Retinal pigment epithelial cell (primary cell): ENCODE data around the gene BDKRB1.

Experiments used
- DNase-seq: peaks from one replicate; pipeline ENCODE4 v3.0.0-alpha.2; 2010; ENCODE audit warnings: low read depth
- H3K4me3 ChIP-seq: 2 replicates; pipeline ENCODE4 v1.5.1; 2011; ENCODE audit warnings: mild to moderate bottlenecking, low read length, control low read depth, moderate library complexity
- TF ChIP-seq, protein P1 (sequence below): conservative IDR thresholded peaks from 2 replicates; pipeline ENCODE4 v1.5.1; 2011; ENCODE audit warnings: low read depth, low read length, control low read depth, inconsistent platforms

Gene BDKRB1

GRCh38 chr14:96303981-96304380 lies 48.0 kb downstream of the BDKRB1 start:
- DNase-seq, result no peak
- H3K4me3 ChIP-seq, result no peak overlapping the region
- TF ChIP-seq, protein P1, sequence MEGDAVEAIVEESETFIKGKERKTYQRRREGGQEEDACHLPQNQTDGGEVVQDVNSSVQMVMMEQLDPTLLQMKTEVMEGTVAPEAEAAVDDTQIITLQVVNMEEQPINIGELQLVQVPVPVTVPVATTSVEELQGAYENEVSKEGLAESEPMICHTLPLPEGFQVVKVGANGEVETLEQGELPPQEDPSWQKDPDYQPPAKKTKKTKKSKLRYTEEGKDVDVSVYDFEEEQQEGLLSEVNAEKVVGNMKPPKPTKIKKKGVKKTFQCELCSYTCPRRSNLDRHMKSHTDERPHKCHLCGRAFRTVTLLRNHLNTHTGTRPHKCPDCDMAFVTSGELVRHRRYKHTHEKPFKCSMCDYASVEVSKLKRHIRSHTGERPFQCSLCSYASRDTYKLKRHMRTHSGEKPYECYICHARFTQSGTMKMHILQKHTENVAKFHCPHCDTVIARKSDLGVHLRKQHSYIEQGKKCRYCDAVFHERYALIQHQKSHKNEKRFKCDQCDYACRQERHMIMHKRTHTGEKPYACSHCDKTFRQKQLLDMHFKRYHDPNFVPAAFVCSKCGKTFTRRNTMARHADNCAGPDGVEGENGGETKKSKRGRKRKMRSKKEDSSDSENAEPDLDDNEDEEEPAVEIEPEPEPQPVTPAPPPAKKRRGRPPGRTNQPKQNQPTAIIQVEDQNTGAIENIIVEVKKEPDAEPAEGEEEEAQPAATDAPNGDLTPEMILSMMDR, result no peak

GRCh38 chr14:96304956-96305355 lies 48.9 kb downstream of the BDKRB1 start:
- DNase-seq, result no peak
- H3K4me3 ChIP-seq, result no peak overlapping the region
- TF ChIP-seq, protein P1, result peak; percentile 25

- no peak for DNase-seq
- TF ChIP-seq, protein P1, result no peak
- no peak overlapping the region for H3K4me3 ChIP-seq
These were observed 51.4 kb downstream of the BDKRB1 start for GRCh38 chr14:96307434-96307833.

DNA sequence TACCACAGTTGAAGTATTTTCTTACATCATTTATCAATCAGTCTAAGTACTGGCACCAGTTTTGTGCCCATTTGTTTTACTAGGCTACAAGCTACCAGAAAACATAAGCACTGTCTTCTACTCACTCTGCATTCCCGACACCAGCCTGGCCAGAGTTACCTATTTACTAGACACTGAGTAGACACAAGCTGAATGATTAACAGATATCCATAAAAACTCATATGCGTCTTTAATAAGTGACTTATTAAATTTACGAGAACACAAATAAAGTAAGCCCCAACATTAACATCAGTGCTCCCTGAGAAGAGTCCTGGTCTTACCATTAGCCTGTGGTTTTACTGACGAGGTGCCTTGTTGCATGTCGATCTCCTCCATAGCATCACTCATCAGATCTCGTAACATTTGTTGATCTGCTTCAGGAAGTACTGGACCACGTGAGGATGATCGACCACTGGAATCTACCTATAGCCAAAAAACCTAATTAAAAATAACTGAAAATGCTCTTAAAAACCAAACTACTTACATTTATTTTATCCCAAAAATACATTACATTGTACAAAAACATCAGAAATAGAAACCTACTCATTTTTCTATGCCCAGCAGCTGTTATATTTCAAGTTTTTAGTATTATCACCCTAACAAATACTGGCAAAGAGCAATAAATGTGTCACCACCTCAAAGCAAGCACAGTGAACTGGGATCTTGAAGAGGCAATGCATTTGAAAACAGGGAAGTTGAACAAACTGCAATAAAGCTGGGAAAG lies 53.3 kb downstream of the BDKRB1 start:
- no peak for DNase-seq
- H3K4me3 ChIP-seq, result no peak overlapping the region
- TF ChIP-seq, protein P1, result no peak

DNA sequence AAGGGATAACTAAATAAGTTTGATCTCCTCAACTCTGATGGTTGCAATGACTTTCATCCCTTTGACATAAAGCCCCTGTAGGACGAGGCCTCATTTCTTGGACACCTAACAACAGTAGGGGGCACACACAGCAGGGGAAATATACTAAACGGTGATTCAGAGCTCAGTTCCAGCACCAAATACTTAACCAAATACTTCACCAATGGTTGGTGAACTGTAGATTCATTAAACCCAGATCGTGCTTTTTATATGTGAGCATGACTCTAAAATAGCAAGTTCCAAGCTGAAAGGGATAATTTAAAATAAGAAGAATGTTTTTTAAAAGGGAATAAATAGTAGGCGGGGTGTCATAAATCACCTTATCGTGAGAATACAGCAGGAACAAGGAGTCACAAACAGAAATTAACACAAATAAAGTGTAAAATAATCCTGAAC lies 53.9 kb downstream of the BDKRB1 start:
- TF ChIP-seq, protein P1, result peak; percentile 12
- H3K4me3 ChIP-seq, result no peak overlapping the region
- DNase-seq, result no peak

DNA sequence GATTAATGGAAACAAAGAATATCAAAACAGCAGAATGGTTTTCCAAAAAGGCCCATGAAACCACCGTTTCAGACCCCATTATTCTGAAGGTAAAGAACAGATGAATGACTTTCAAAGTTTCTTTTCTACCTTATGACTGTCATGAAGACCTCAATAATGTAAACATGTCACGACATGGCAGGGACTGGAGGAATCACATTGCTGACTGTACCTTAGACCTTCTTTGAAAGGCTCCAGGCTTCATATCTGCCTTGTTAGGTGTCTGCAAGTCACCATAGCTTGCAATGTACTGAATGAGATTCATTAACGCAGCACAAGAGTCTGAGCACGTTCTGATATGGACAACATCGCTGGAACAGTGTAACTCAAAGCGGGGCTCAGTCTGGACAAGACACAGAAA lies 54.9 kb downstream of the BDKRB1 start:
- DNase-seq, result no peak
- TF ChIP-seq, protein P1, result no peak

More for the DNA sequence above, 54.9 kb downstream of the BDKRB1 start:
- no peak overlapping the region for H3K4me3 ChIP-seq
